Endothelial cell of umbilical vein (primary cell): Measurements from ENCODE around the gene MRPS16. TPM values are rescaled to one million over a fixed set of nuclear protein-coding genes. Genes with fewer than 3 reads are reported as not detected.

Experiments
- BruUV-seq: library from RNA; stranded (reverse); fragments of 400-500 nt; replicated peaks from 2 replicates; lab custom pipeline; 2021; lab: Mats Ljungman, UMichigan
- CTCF ChIA-PET: fragments of 300-600, 350-600 bp; sonication (Branson Sonifier 250); formaldehyde crosslinking; loops from one replicate; lab custom pipeline; 2021; ENCODE audit warnings: antibody characterized with exemption, inconsistent platforms; lab: Charles Lee
- POLR2A ChIA-PET: fragments of 300-600, 350-600 bp; sonication (Branson Sonifier 250); formaldehyde crosslinking; loops from one replicate; lab custom pipeline; 2021; ENCODE audit warnings: antibody characterized with exemption, inconsistent platforms; lab: Charles Lee
- DNase-seq: peaks from one replicate; pipeline ENCODE4 v3.0.0-alpha.2; 2011; ENCODE audit warnings: low read depth, low spot score
- FAIRE-seq: peaks from 2 replicates; lab custom pipeline; 2011; peaks lifted over from hg19 to GRCh38; lab: Jason Lieb, UNC
- H2AFZ ChIP-seq: 2 replicates; pipeline ENCODE4 v1.6.0; 2012; ENCODE audit warnings: low read depth, low read length, control low read depth, inconsistent platforms
- H3K27ac ChIP-seq: 2 replicates; pipeline ENCODE4 v1.5.1; 2011; ENCODE audit warnings: low read depth, mild to moderate bottlenecking, control low read depth, low read length, moderate library complexity; ENCODE audit not compliant: insufficient read depth
- H3K27me3 ChIP-seq, 2 experiments: 2 replicates each; pipeline versions ENCODE4 v1.6.0 to v1.6.1; 2011; ENCODE audit warnings: low read length in 2 of 2, mixed read lengths in 1 of 2; ENCODE audit not compliant: control insufficient read depth in 2 of 2, insufficient read depth in 2 of 2
- H3K36me3 ChIP-seq, 2 experiments: 2 replicates in 1 of 2; 3 replicates in 1 of 2; pipeline ENCODE4 v1.5.1; 2011; ENCODE audit warnings: low read length in 2 of 2, mild to moderate bottlenecking in 1 of 2, moderate library complexity in 1 of 2; ENCODE audit not compliant: control insufficient read depth in 2 of 2, insufficient read depth in 2 of 2; ENCODE audit errors: extremely low read depth in 1 of 2
- H3K4me1 ChIP-seq: 3 replicates; pipeline ENCODE4 v1.5.1; 2011; ENCODE audit warnings: mild to moderate bottlenecking, low read length; ENCODE audit not compliant: control insufficient read depth, insufficient read depth; ENCODE audit errors: extremely low read depth
- H3K4me2 ChIP-seq: 2 replicates; pipeline ENCODE4 v1.6.1; 2011; ENCODE audit warnings: low read length, control low read depth, mixed read lengths; ENCODE audit not compliant: insufficient read depth
- H3K4me3 ChIP-seq, 3 experiments: fragments of 200-600 bp in 1 of 3; sonication (generic), shearing (Covaris generic) in 1 of 3; replicated peaks in 1 of 3; 2 replicates each; pipeline ENCODE4 v1.5.1; 2011 to 2016; ENCODE audit warnings: control low read depth in 3 of 3, low read length in 3 of 3, mild to moderate bottlenecking in 2 of 3, inconsistent platforms in 1 of 3, low read depth in 1 of 3, moderate library complexity in 1 of 3; ENCODE audit not compliant: insufficient read depth in 1 of 3
- H3K79me2 ChIP-seq: 2 replicates; pipeline ENCODE4 v1.6.0; 2012; ENCODE audit warnings: low read length, inconsistent platforms; ENCODE audit not compliant: control insufficient read depth, insufficient read depth
- H3K9ac ChIP-seq: replicated peaks from 2 replicates; pipeline ENCODE3; 2011; ENCODE audit warnings: low read length, control low read depth; ENCODE audit not compliant: insufficient read depth; ENCODE audit errors: extremely low read depth
- H3K9me1 ChIP-seq: replicated peaks from 3 replicates; pipeline ENCODE4 v1.6.0; 2011; ENCODE audit warnings: mild to moderate bottlenecking, low read length; ENCODE audit not compliant: control insufficient read depth, insufficient read depth; ENCODE audit errors: extremely low read depth
- H3K9me3 ChIP-seq: replicated peaks from 2 replicates; pipeline ENCODE4 v1.5.1; 2012; ENCODE audit warnings: low read length, inconsistent platforms; ENCODE audit not compliant: control insufficient read depth, insufficient read depth
- H4K20me1 ChIP-seq: replicated peaks from 2 replicates; pipeline ENCODE3; 2011; ENCODE audit warnings: mild to moderate bottlenecking, low read length; ENCODE audit not compliant: control insufficient read depth, insufficient read depth; ENCODE audit errors: extremely low read depth
- EZH2 ChIP-seq: IDR thresholded peaks from 2 replicates; pipeline ENCODE4 v1.6.1; 2012; ENCODE audit warnings: borderline replicate concordance, low read depth, mild to moderate bottlenecking, moderate library complexity, low read length, inconsistent platforms; ENCODE audit not compliant: severe bottlenecking
- FOS ChIP-seq: IDR thresholded peaks from 2 replicates; pipeline ENCODE4 v1.6.1; 2011; ENCODE audit warnings: mild to moderate bottlenecking, low read length, moderate library complexity, borderline replicate concordance; ENCODE audit not compliant: insufficient read depth
- GATA2 ChIP-seq: IDR thresholded peaks from 2 replicates; pipeline ENCODE4 v1.7.0; 2011; ENCODE audit warnings: low read depth, mild to moderate bottlenecking, moderate library complexity, mixed read lengths, low read length; ENCODE audit not compliant: insufficient read length, insufficient read depth
- JUN ChIP-seq: IDR thresholded peaks from 2 replicates; pipeline ENCODE4 v1.6.1; 2011; ENCODE audit warnings: borderline replicate concordance, low read depth; ENCODE audit not compliant: insufficient read length, insufficient read depth
- MYC ChIP-seq: IDR thresholded peaks from one replicate; pipeline ENCODE4 v1.6.1; 2011; ENCODE audit warnings: mild to moderate bottlenecking, low read depth, low read length
- POLR2A ChIP-seq: IDR thresholded peaks from 2 replicates; pipeline ENCODE4 v1.6.1; 2012; ENCODE audit warnings: low read depth, mild to moderate bottlenecking, control low read depth, low read length
- POLR2AphosphoS5 ChIP-seq: IDR thresholded peaks from 2 replicates; pipeline ENCODE4 v1.6.1; 2012; ENCODE audit warnings: low read depth, mild to moderate bottlenecking, control low read depth, low read length, moderate library complexity; ENCODE audit not compliant: insufficient read depth
- dilution Hi-C: fragments of 300-500 bp; cut with MboI; formaldehyde crosslinking; loops from one replicate; pipeline ENCODE4 v1.15.0; 2019; ENCODE audit warnings: low sequenced_read_pairs; ENCODE audit not compliant: extremely low pct_ligation_motif_present
- intact Hi-C: fragments of 100-400 bp; cut with micrococcal nuclease; formaldehyde crosslinking; loops from one replicate; pipeline ENCODE4 v1.10.0; 2022
- polyA plus RNA-seq, 4 experiments: library from polyadenylated mRNA; depleted of rRNA in 3 of 4; stranded (reverse) in 3 of 4; unstranded in 1 of 4; fragments of >200 nt; gene quantifications; 2 replicates each; pipeline versions ENCODE4 v1.2.1 to v1.2.3, GENCODE V29; 2011 to 2012; ENCODE audit warnings: missing spikeins in 1 of 4
- total RNA-seq: library from RNA; stranded (reverse); gene quantifications from 2 replicates; pipeline ENCODE4 v1.2.3, GENCODE V29; 2021
- TF ChIP-seq, protein P1 (sequence below): IDR thresholded peaks from 2 replicates; pipeline ENCODE4 v1.6.1; 2011; ENCODE audit not compliant: insufficient read depth, insufficient read length
- TF ChIP-seq, protein P2 (sequence below), 2 donors: IDR thresholded peaks; 1 replicate in 1 of 2; 2 replicates in 1 of 2; pipeline ENCODE4 v1.5.1; 2011; ENCODE audit warnings: low read length in 2 of 2, mild to moderate bottlenecking in 2 of 2, moderate library complexity in 2 of 2, control low read depth in 1 of 2, inconsistent platforms in 1 of 2, low read depth in 1 of 2; ENCODE audit not compliant: insufficient read depth in 1 of 2; ENCODE audit errors: extremely low read depth in 1 of 2

Gene MRPS16
- total and polyA plus RNA-seq, 2 donors (not counting 3 experiments of a cell fraction or from before 2014, with no cell fraction given) = 86.0 to 161 TPM

DNA sequence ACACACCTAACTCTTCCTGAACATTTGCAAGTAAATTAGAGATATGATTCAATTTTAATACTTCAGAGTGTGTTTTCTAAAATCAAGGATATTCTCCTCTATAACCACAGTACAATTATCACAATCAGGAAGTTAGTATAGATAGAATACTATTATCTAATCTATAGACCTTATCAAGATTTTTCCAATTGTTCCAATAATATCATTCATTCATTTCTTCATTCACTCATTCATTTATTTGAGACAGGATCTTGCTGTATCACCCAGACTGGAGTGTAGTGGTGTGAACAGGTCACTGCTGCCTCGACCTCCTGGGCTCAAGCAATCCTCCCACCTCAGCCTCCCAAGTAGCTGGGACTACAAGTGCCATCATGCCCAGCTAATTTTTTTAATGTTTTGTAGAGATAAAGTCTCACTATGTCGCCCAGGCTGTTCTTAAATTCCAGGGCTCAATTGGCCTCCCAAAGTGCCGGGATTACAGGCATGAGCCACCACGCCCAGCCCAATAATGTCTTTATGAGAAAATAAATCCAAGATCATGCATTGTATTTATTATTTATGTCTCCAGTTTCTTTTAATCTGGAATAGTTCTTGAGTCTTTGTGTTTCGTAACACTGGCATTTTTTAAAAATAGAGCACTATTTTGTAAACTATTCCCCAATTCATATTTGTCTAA is 10.6 kb upstream of the MRPS16 start:
- DNase-seq (no peak), FAIRE-seq (no peak)
- no peaks in the 10 kb centered on the region for H4K20me1 ChIP-seq
- CTCF ChIA-PET = interaction anchor here (0.8 to 2.2 kb wide), 17 partner anchors 10 to 385 kb away, joined by 3 to 29 read pairs (median 5); partner anchors contain the start of genes CFAP70, DNAJC9, MRPS16 and PPP3CB
- peaks cover 7% of the 10 kb centered on the region for H3K4me1 ChIP-seq
- H3K79me2 ChIP-seq = no peaks in the 10 kb centered on the region
- no peak overlapping the region for H3K4me3 ChIP-seq
- no peak overlapping the region for H3K27ac ChIP-seq
- H3K9me1 ChIP-seq = no peaks in the 10 kb centered on the region
- TF ChIP-seq, protein P1, sequence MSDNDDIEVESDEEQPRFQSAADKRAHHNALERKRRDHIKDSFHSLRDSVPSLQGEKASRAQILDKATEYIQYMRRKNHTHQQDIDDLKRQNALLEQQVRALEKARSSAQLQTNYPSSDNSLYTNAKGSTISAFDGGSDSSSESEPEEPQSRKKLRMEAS = no peak
- TF ChIP-seq FOS (no peak), JUN (no peak), EZH2 (no peak), GATA2 (no peak), MYC (no peak), POLR2AphosphoS5 (no peak), POLR2A (no peak)
- TF ChIP-seq, protein P2, sequence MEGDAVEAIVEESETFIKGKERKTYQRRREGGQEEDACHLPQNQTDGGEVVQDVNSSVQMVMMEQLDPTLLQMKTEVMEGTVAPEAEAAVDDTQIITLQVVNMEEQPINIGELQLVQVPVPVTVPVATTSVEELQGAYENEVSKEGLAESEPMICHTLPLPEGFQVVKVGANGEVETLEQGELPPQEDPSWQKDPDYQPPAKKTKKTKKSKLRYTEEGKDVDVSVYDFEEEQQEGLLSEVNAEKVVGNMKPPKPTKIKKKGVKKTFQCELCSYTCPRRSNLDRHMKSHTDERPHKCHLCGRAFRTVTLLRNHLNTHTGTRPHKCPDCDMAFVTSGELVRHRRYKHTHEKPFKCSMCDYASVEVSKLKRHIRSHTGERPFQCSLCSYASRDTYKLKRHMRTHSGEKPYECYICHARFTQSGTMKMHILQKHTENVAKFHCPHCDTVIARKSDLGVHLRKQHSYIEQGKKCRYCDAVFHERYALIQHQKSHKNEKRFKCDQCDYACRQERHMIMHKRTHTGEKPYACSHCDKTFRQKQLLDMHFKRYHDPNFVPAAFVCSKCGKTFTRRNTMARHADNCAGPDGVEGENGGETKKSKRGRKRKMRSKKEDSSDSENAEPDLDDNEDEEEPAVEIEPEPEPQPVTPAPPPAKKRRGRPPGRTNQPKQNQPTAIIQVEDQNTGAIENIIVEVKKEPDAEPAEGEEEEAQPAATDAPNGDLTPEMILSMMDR (IDR thresholded peaks at IDR 0.05; ENCODE audit: extremely low read depth in 1 of 2, insufficient read depth in 1 of 2, low read depth in 1 of 2, low read length in 2 of 2) = no peak
- no peak overlapping the region for H3K4me2 ChIP-seq
- dilution Hi-C loops (no loop called here), intact Hi-C loops (no loop called here)
- no TSS peak for BruUV-seq
- H2AFZ ChIP-seq = no peak overlapping the region
- H3K9ac ChIP-seq = no peak overlapping the region
- no peaks in the 10 kb centered on the region for H3K9me3 ChIP-seq
- H3K27me3 ChIP-seq = peaks cover 4 to 9% of the 10 kb centered on the region in 2 experiments
- H3K36me3 ChIP-seq = no peaks in the 10 kb centered on the region
- POLR2A ChIA-PET = no interaction called here
